ENCODE measurements around the gene PLOD3.

GRCh38 chr7:101201695-101202602 lies 15.4 kb downstream of the PLOD3 start:
- TF ChIP-seq POLR2A (IDR thresholded peaks at IDR 0.05) (no peak), CTCF (IDR thresholded peaks at IDR 0.05) (no peak)

Measured in stomach (tissue), 4 donors.